Common myeloid progenitor, CD34-positive (primary cell): Measurements from ENCODE around the gene RDH11.
"Not testable (repeated sequence)": the region's sequence is repeated elsewhere in the genome, so short reads cannot be mapped to it uniquely, and the experiment has no call there.

ENCODE experiments used
- CTCF ChIA-PET: fragments of 350-600 bp; sonication (Branson Sonifier 250); formaldehyde crosslinking; loops from one replicate; lab custom pipeline; 2021; ENCODE audit warnings: antibody characterized with exemption; lab: Charles Lee
- POLR2A ChIA-PET: fragments of 350-600 bp; sonication (Branson Sonifier 250); formaldehyde crosslinking; loops from one replicate; lab custom pipeline; 2021; ENCODE audit warnings: antibody characterized with exemption; lab: Charles Lee
- DNase-seq, 3 donors: peaks; one replicate each; pipeline versions ENCODE4 v3.0.0 to v3.0.0-alpha.2; 2013
- H3K27ac ChIP-seq, 2 experiments: 1 replicate in 1 of 2; 2 replicates in 1 of 2; pipeline ENCODE4 v1.7.0; 2013; ENCODE audit warnings: inconsistent platforms in 2 of 2, low read length in 2 of 2, mild to moderate bottlenecking in 2 of 2, low read depth in 1 of 2, moderate library complexity in 1 of 2; ENCODE audit not compliant: severe bottlenecking in 2 of 2, insufficient read depth in 1 of 2, poor library complexity in 1 of 2
- H3K27me3 ChIP-seq, 5 experiments: replicated peaks in 2 of 5; 1 replicate in 3 of 5; 2 replicates in 2 of 5; pipeline versions ENCODE4 v1.6.1 to v1.7.0; 2013; ENCODE audit warnings: low read length in 4 of 5, mild to moderate bottlenecking in 2 of 5, moderate library complexity in 2 of 5, inconsistent platforms in 1 of 5; ENCODE audit not compliant: insufficient read depth in 5 of 5, control insufficient read depth in 4 of 5
- H3K36me3 ChIP-seq, 4 experiments: 1 replicate in 2 of 4; 2 replicates in 2 of 4; pipeline versions ENCODE4 v1.6.1 to v1.7.0; 2013; ENCODE audit warnings: low read length in 3 of 4, control low read depth in 1 of 4, mild to moderate bottlenecking in 1 of 4; ENCODE audit not compliant: control insufficient read depth in 4 of 4, insufficient read depth in 4 of 4
- H3K4me1 ChIP-seq, 4 experiments: 1 replicate in 3 of 4; 2 replicates in 1 of 4; pipeline versions ENCODE4 v1.6.1 to v1.7.1; 2013; ENCODE audit warnings: low read length in 3 of 4, mild to moderate bottlenecking in 3 of 4, control low read depth in 1 of 4, inconsistent platforms in 1 of 4, moderate library complexity in 1 of 4; ENCODE audit not compliant: control insufficient read depth in 4 of 4, insufficient read depth in 4 of 4; ENCODE audit errors: control extremely low read depth in 1 of 4
- H3K4me3 ChIP-seq, 7 experiments: 1 replicate in 4 of 7; 2 replicates in 3 of 7; pipeline versions ENCODE4 v1.5.1 to v1.7.0; 2013; ENCODE audit warnings: mild to moderate bottlenecking in 7 of 7, low read length in 6 of 7, moderate library complexity in 6 of 7, inconsistent platforms in 2 of 7, low read depth in 2 of 7, control low read depth in 1 of 7; ENCODE audit not compliant: insufficient read depth in 4 of 7, control insufficient read depth in 1 of 7; ENCODE audit errors: extremely low read depth in 1 of 7
- H3K9me3 ChIP-seq, 5 experiments: 1 replicate in 4 of 5; 2 replicates in 1 of 5; pipeline versions ENCODE4 v1.6.1 to v1.7.1; 2013; ENCODE audit warnings: low read length in 4 of 5, mild to moderate bottlenecking in 2 of 5, inconsistent platforms in 1 of 5, low read depth in 1 of 5, moderate library complexity in 1 of 5; ENCODE audit not compliant: control insufficient read depth in 4 of 5, insufficient read depth in 2 of 5; ENCODE audit errors: control extremely low read depth in 1 of 5
- WGBS: methylation state at CpG from one replicate; pipeline ENCODE4 v1.1.5; 2013; ENCODE audit not compliant: insufficient coverage; 5-methylcytosine and 5-hydroxymethylcytosine counted together

Gene RDH11

DNA sequence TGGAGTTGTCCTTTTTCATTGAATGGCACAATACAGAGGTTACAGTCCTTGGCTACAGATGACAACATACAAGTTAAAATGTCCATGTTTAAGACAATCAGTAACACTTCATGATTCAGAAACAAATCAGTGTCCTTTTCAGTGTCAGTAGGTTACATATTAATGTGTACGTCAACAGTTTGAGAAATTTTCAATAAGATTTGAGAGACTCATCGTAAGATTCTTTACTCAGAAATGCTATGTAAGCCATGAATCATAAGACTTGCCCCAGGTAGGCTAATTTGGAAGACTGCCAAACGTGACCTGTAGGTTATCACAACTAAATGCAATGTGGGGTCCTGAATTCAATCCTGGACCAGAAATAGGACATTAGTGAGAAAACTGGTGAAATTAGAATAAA, 9.6 kb upstream of the RDH11 start:
- no peak overlapping the region for H3K27ac ChIP-seq
- H3K4me1 ChIP-seq: peaks cover 0 to 2% (median 0%) of the 10 kb centered on the region in 4 experiments
- H3K36me3 ChIP-seq: no peaks in the 10 kb centered on the region
- DNase-seq: no peak
- WGBS: 92% methylated on average over 3 of the region's 3 CpGs
- ChIA-PET CTCF (interaction anchor here (1.0 to 11.8 kb wide), 24 partner anchors 9 to 278 kb away, joined by 3 to 221 read pairs (median 8); partner anchors contain the start of genes ARG2 and PIGH), POLR2A (interaction anchor here (0.7 kb wide), 1 partner anchor 105 kb away, joined by 3 read pairs; the partner anchor contains the start of gene PIGH)
- no peaks in the 10 kb centered on the region for H3K27me3 ChIP-seq
- no peak overlapping the region for H3K4me3 ChIP-seq
- H3K9me3 ChIP-seq: peaks cover 3 to 4% (median 3%) of the 10 kb centered on the region in 5 experiments

DNA sequence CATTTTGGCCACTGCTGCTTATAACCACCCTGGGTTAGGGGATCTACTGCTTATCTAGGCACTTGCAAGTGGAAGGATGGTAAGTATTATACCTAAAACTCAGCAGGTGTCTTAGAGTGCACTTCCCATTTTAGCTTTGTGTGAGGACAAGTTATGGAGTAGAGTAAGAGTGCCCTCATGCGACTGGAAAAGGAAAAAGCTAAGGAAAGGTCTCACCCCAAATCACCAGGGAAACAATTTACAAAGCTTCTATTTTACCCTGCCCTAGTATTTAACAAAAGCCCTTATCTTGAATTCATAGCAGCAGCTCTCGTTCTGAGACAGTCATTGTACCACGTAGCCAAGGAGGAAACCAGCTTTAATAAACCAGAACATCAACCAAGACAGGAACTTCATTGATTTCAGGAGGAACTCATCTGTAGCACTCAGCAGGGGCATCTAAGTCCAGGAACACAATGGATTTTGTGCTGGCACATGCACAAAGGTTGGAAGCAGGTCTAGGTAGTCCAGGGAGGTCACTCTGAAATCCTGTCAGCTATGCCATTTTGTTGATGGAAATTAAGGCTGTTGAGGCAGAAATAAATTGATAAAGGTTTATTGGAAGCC, 9.0 kb upstream of the RDH11 start:
- Histone ChIP-seq H3K27ac (no peak overlapping the region), H3K4me3 (no peak overlapping the region), H3K27me3 (no peaks in the 10 kb centered on the region), H3K4me1 (peaks cover 0 to 2% (median 0%) of the 10 kb centered on the region in 4 experiments), H3K36me3 (no peaks in the 10 kb centered on the region), H3K9me3 (peaks cover 0 to 4% (median 2%) of the 10 kb centered on the region in 5 experiments)
- WGBS: 0% methylated on average over 2 of the region's 3 CpGs
- DNase-seq: peak; percentile 78 to 90 (median 85)
- POLR2A ChIA-PET: interaction anchor here (0.7 kb wide), 1 partner anchor 105 kb away, joined by 3 read pairs; the partner anchor contains the start of gene PIGH
- CTCF ChIA-PET: interaction anchor here (0.6 to 11.8 kb wide), 41 partner anchors 9 to 1209 kb away, joined by 3 to 221 read pairs (median 4); partner anchors contain the start of genes ARG2, PIGH and RDH11

DNA sequence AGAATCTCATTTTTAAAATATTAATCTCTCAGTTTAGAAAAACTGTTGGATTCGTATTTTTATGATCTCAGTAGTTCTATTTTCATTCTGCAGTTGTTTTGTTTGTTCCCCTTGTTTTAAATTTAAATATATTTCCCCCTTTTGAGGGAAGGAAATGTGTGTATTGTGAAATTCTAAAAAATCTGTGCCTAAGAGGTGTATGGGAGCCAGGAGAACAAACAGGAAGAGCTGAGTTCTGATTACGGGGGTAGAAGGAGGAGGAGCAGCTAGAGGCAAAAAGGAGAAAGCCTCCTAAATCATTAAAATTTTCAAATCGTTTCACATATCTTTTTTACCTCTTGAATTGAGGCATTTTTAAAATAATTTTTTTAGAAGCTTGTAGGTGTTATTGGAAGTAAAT, 8.4 kb upstream of the RDH11 start:
- WGBS: no CpG with 5 or more reads among the region's 3 CpGs
- DNase-seq: no peak
- no peak overlapping the region for H3K27ac ChIP-seq
- H3K4me1 ChIP-seq: peaks cover 0 to 2% (median 0%) of the 10 kb centered on the region in 4 experiments
- no peaks in the 10 kb centered on the region for H3K36me3 ChIP-seq
- ChIA-PET POLR2A (no interaction called here), CTCF (interaction anchor here (0.6 to 11.8 kb wide), 40 partner anchors 8 to 1208 kb away, joined by 3 to 221 read pairs (median 4); partner anchors contain the start of genes ARG2, PIGH and RDH11)
- H3K4me3 ChIP-seq: no peak overlapping the region
- no peaks in the 10 kb centered on the region for H3K27me3 ChIP-seq
- peaks cover 0 to 4% (median 0%) of the 10 kb centered on the region in 5 experiments for H3K9me3 ChIP-seq

DNA sequence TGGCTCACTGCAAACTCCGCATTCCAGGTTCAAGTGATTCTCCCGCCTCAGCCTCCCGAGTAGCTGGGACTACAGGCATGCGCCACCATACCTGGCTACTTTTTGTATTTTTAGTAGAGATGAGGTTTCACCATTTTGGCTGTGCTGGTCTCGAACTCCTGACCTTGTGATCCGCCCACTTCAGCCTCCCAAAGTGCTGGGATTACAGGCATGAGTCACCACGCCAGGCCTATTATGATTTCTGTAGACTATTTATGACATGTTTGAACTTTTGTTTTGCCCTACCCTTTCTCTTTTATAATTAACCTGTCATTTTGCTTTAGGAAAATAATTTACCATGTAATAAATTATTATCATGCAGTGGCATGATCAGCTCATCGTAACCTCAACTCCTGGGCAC, 5.9 kb upstream of the RDH11 start, which contains the start of gene RDH12:
TSS of gene RDH12 (plus strand) at position 395 of the 400 bp plus-strand sequence. CDS start 20,757 bp downstream, outside the sequence.
- H3K27me3 ChIP-seq, H3K36me3 ChIP-seq, DNase-seq, H3K27ac ChIP-seq, H3K4me3 ChIP-seq, H3K4me1 ChIP-seq, POLR2A ChIA-PET, H3K9me3 ChIP-seq: not testable (repeated sequence)
- WGBS: 91% methylated on average over 4 of the region's 8 CpGs
- CTCF ChIA-PET: interaction anchor here (1.1 to 11.8 kb wide), 6 partner anchors 28 to 117 kb away, joined by 3 to 221 read pairs (median 12); partner anchors contain the start of gene ARG2

DNA sequence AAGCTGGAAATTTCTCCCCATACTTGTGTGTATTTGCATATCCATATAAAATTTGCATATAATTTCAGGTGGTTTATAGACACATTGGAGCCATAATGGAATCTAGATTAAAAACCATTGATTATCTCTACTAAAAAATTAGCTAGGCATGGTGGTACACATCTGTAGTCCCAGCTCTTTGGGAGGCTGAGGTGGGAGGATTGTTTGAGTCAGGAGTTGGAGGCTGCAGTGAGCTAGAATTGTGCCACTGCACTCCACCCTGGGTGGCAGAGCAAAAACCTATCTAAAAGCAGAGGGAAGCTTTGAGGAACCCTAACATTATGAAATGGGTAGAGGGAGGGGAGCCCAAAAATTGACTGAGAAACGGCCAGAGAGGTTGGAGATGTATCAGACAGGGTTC, 2.6 kb upstream of the RDH11 start:
- no CpG with 5 or more reads among the region's 1 CpG for WGBS
- no peak for DNase-seq
- peaks cover 0 to 2% (median 0%) of the 10 kb centered on the region in 4 experiments for H3K36me3 ChIP-seq
- H3K27ac ChIP-seq: no peak overlapping the region
- H3K27me3 ChIP-seq: no peaks in the 10 kb centered on the region
- POLR2A ChIA-PET: no interaction called here
- H3K9me3 ChIP-seq: no peaks in the 10 kb centered on the region
- CTCF ChIA-PET: interaction anchor here (0.8 to 11.8 kb wide), 4 partner anchors 29 to 114 kb away, joined by 4 to 221 read pairs (median 4); partner anchors contain the start of gene PIGH
- peaks cover 0 to 11% (median 11%) of the 10 kb centered on the region in 4 experiments for H3K4me1 ChIP-seq
- no peak overlapping the region for H3K4me3 ChIP-seq

DNA sequence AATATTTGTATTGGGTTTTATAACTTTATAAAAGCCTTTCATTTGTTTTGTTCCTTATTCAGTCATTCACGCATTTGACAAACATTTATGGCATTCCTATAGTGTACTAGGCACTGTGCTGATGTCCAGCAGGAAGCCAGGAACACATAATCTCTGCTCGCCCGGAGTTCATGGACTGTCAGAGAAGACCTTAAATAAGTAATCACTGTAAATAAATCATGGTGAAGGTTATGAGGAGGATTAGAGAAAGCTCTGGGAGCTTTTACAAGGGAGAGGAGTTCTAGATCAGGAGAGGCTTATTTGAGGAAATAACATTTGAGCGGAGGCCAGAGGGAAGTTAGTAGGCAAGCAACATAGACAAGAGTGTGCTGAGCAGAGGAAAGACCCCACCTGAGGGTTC, 1.4 kb upstream of the RDH11 start:
- Histone ChIP-seq H3K9me3 (no peaks in the 10 kb centered on the region), H3K27me3 (no peaks in the 10 kb centered on the region), H3K4me3 (no peak overlapping the region), H3K36me3 (peaks cover 0 to 14% (median 4%) of the 10 kb centered on the region in 4 experiments), H3K27ac (no peak overlapping the region), H3K4me1 (peaks cover 0 to 11% (median 11%) of the 10 kb centered on the region in 4 experiments)
- DNase-seq: no peak
- CTCF ChIA-PET: interaction anchor here (1.4 to 11.8 kb wide), 2 partner anchors 28 to 113 kb away, joined by 5 to 221 read pairs; no protein-coding TSS in a partner anchor
- POLR2A ChIA-PET: no interaction called here
- WGBS: 90% methylated on average over 1 of the region's 4 CpGs
